ENCODE results near the gene PCGF6.

PCGF6 gene

DNA sequence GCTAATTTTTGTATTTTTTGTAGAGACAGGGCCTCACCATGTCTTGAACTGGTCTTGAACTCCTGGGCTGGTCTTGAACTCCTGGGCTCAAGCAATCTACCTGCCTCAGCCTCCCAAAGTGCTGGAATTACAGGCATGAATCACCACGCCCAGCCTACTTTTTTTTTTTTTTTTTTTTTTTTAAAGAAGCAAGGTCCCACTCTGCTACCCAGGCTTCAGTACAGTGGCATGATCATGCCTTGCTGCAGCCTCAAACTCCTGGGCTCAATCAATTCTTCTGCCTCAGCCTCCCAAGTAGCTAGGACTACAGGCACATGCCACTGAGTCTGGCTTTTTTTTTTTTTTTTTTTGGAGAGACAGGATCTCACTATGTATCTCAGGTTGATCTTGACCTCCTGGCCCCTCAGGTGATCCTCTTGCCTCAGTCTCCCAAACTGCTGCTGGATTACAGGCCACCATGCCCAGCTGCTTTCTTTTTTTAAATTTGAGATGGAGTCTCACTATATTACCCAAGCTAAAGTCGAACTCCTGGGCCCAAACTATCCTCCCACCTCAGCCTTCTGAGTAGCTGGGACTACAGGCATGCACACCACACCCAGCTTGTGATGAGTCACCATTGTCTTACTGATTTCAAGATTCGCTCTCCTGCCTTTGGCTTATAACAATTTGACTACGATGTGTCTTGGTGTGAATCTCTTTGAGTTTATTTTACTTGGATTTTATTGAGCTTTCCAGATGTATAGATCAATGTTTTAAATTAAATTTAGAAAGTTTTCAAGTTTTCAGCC is 96.2 kb downstream of the PCGF6 start:
- no peak for DNase-seq

DNA sequence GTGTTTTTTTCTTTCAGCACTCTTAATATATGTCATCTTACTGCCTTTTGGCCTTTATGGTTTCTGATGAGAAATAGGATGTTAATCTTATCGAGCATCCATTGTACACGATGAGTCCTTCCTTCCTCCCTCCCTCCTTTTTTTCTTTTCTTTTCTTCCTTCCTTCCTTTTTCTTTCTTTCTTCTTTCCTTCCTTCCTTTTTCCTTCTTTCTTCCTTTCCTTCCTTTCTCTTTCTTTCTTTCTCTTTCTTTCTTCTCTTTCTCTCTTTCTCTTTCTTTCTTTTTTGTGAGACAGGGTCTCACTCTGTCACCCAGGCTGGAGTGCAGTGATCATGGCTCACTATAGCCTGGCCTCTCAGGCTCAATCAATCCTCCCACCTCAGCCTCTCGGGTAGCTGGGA is 96.8 kb downstream of the PCGF6 start:
- no peak for DNase-seq
